Stimulated activated CD4-positive, alpha-beta T cell treated with anti-CD3 and anti-CD28 coated beads, TNF-alpha, amount 100 ng/mL, for 48 hours (primary cell): ENCODE data around the gene UBE2U.

Source experiments
- DNase-seq, 3 donors: peaks; one replicate each; pipeline ENCODE4 v3.0.0-alpha.2; 2020; ENCODE audit warnings: low read depth in 3 of 3

The UBE2U gene, protein sequence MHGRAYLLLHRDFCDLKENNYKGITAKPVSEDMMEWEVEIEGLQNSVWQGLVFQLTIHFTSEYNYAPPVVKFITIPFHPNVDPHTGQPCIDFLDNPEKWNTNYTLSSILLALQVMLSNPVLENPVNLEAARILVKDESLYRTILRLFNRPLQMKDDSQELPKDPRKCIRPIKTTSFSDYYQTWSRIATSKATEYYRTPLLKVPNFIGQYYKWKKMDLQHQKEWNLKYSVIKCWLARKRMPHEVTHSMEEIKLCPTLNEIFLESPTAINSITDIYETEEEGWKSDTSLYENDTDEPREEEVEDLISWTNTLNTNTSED

GRCh38 chr1:64203420-64203819 lies at the start of gene UBE2U:
UBE2U (plus strand) TSS chr1:64203623; CDS start chr1:64204051, 428 bp downstream.
- DNase-seq, result no peak

GRCh38 chr1:64155278-64155677 lies 48.1 kb upstream of the UBE2U start:
- DNase-seq, result no peak

DNA sequence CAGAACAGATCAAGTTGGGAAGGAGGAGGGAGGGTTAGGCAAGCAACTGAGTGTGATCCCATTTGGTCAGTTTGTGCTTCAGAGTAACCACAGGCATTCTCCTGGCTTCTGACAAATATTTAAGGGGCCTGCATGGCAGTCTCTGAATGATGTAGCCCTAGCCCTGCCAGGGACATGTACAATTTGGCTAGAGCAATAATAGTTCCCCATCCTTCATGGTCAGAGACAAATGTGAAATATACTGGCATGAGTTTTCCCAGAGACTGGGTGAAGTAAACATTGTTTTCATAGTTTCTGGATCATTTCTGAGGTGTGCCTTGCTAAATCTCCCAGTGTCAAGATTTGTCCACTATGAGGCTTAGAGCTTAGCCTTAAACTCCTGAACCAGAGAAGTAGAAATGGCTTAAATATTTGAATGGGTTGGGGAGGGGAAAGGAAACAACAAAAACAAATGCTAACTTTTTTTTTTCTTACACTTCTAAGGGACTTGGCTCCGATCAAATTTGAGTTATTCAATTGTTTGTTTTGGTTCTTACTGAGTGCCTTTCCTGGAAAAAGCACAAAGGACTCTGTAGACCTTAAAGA lies 42.0 kb upstream of the UBE2U start:
- no peak for DNase-seq

GRCh38 chr1:64162151-64162550 lies 41.3 kb upstream of the UBE2U start:
- DNase-seq, result no peak

- no peak for DNase-seq
Observed at GRCh38 chr1:64162804-64163203, 40.6 kb upstream of the UBE2U start.

DNA sequence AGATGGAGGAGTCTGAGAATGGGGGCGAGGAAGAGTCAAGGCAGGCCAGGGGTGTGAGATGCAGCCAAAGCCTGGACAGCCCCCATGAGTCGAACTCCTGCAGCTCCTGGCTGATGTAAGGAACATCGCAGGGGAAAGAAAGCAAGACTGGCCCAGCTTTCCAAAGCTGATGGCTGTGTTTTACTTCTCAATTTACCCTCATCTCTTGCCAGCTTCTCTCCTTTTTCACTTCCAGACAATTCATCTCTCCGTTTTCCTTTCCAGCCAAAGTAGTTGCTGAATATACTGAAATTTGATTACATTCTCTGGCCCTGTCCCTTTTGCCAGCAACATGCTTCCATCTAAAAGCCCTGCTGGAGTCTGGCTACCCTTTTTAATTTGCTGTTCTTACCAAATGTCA lies 40.0 kb upstream of the UBE2U start:
- no peak for DNase-seq

DNA sequence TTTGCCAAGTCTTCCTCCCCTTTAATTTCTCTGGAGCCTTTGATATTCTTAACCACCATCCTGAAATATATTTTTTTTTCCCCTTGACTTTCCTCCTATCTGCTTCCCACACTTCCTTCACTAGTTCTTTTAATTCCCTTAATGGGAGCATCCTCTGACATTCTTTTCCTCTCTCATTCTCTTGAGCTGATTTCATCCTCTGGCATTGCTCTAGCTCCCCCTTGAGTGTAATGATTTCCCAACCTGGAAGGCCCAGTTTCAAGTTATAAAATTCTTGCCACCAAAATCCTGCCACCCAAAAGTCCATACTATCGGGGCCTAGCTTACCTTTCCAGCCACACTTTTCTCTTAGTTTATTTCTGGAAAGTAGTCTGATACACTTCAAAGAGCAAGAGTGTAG lies 39.5 kb upstream of the UBE2U start:
- no peak for DNase-seq

DNA sequence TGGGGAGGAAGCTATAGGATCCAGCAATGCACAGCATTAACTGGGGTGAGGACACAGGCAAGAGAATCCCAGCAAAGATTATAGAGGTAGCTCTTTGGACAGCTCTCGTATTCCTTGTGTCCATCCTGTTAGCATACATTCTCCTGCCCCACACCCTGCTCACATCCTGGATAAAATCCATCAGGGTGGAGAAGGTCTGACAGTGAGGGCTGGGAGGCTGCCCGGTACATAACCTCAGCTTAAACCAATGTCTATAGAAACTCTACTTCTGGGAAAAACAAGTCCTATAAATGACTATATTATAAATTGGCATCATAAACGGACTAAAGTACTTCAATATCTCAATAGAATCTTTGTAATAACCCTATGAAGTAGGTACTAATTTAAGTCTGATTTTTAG lies 36.8 kb upstream of the UBE2U start:
- no peak for DNase-seq

DNA sequence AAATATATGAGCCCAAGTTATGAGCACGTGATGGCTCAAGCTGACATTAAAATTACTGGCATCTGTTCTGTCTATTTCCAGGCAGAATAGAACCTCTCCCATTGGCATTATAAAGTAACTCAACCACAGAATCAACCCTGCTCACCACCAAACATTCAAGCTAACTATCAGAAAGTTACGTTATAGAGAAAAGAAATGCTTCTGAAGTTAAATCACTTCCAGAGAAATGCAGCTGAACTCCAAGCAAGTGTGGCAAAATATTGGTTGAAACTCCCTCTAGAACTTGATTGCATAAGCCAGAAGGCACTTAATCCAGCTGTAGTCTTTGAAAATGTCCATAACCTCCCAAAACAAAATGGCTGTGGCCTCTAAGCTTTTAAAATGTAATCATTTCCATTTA lies 36.2 kb upstream of the UBE2U start:
- DNase-seq, result no peak

DNA sequence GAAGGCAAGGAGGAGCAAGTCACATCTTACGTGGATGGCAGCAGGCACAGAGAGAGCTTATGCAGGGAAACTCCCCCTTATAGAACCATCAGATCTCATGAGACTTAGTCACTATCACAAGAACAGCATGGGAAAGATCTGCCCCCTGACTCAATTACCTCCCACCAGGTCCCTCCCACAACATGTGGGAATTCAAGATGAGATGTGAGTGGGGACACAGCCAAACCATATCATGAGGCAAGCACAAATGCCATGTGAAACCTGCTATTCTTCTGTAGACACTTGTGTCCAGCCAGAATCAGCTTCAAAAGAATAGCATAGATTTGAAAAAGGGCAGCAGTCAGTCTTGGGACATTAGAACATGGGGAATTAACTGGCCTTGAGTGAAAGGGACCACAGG lies 32.2 kb upstream of the UBE2U start:
- no peak for DNase-seq

DNA sequence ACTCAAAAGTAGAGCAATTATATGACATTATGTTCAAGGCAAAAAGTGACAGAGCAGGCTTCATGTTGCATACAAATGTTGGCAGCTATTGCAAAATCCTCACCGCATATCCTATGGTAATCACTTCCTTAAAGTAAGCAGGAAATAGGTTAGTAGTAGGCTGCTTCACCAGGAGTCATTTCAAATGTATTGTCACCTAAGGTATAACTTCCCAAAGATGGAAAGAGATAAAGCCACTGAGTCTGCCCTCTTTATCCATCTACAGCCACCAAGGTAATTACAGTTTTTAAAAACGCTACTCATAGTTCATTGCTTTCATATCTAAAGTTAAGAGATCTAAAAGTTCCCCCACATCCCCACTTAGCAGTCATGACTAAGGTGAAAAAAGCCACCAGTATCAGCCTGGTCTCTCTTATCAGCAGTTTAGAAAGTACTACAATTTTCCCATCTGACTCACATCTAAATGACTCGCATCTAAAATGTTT lies 31.6 kb upstream of the UBE2U start:
- no peak for DNase-seq

- DNase-seq, result no peak
Observed at GRCh38 chr1:64172458-64172983, 30.9 kb upstream of the UBE2U start.

GRCh38 chr1:64173336-64173940 lies 30.0 kb upstream of the UBE2U start:
- DNase-seq, result no peak

GRCh38 chr1:64175639-64176038 lies 27.8 kb upstream of the UBE2U start:
- DNase-seq, result no peak

GRCh38 chr1:64176659-64177058 lies 26.8 kb upstream of the UBE2U start:
- DNase-seq, result no peak

GRCh38 chr1:64179588-64179987 lies 23.8 kb upstream of the UBE2U start:
- no peak for DNase-seq

DNA sequence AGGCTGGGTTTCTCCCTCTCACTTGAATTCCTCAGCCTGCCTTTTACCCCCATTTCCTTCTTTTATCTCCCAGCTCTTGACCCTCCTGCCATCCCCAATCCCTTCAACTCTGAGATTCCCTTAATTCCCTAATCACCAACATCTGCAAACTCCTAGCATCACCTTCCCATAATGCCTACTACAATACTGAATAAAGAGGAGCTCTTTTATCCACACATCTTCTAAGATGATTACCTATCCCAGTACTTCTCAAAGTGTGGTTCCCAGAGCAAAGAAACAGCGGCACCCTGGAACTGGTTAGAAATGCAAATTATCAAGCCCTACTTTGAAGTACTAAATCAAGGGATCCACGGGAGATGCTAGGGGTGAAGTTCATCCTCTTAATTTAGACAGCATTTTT lies 21.2 kb upstream of the UBE2U start:
- DNase-seq, result no peak

DNA sequence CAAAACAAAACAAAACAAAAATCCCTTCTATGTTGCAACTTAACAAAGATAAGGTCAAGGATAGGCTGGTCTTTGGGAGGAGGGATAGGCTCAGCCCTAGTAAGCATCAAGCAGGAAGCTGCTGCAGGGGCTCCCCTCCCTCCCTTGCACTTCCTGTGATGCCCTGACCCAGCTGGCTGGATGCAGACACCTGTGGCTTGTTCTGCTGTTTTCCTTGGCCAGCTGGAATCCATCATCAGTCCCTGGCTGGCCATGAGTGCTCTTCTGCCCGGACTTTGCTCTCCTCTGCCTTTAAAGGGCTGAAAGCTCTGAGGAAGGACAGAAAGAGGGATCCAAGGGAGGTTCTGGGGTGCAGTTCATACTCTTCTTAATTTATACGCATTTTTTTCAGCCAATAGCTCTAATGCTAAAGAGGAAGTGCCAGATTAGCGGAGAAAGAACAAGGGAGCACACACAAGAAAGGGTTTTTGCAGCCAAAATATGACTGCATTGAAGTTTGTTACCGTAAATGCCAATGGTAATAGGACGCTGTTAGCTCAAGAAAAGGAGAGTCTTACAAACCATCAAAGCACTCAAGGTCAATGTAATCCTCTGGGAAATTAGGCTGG lies 19.9 kb upstream of the UBE2U start:
- no peak for DNase-seq

- DNase-seq, result no peak
Observed at GRCh38 chr1:64184003-64184440, 19.4 kb upstream of the UBE2U start.

DNA sequence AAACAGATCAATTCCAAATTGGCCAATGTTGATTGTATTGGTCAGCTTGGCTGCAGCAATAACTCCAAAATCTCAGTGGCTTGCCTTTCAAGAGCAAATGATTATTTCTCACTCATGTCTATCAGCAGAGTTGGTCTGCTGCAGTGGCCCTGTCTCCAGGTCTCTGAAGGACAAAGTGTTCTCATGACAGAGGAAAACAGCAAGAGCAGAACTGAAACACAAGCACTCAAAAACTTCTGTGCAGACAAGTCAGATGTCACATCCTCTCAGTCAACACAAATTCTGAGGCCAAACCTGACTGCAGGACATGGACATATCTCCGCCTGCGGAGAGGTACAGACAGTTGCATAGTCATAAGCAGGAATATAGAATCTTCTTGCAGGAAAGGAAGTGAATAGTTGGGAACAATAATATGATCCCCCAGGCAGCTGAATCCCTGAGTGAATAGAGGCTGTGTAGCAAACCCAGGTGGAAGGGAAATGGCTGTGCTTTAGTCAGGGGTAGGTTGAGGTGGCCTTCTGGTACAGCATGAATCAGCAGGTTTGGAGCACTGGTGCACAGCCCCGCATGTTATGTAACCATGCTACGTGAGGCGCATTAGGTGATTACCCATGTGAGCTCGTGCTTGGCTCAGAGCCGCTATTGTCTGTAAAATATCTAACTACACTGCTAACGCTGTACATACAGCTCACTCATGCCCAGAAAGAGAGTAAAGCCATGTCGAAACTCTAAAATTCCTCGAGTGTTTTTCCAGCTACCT lies 17.1 kb upstream of the UBE2U start:
- DNase-seq, result no peak

DNA sequence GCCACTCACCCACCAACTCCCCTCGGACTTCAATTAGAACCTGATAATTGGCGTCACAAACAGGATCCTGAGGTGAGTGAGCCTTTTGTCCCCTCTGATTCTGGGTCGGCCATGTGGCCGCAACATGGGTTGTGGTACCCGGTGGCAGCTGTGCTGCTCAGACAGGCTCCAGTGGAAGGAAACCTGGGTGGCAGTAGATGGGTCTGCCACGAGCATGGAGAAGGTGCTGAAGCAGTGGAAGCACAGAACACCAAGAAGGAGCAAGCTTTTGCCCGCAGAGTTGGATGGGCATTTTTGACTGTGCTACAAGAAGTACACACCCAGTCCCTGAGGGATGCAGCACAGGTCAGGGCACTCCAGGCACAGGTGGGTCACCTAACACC lies 16.5 kb upstream of the UBE2U start:
- DNase-seq, result no peak

- DNase-seq, result no peak
Observed at GRCh38 chr1:64187646-64188045, 15.8 kb upstream of the UBE2U start.
